Measurements from ENCODE around the gene DOP1B. TPM values are rescaled to one million over a fixed set of nuclear protein-coding genes. Genes with fewer than 3 reads are reported as not detected.
"Not testable (repeated sequence)": the region's sequence is repeated elsewhere in the genome, so short reads cannot be mapped to it uniquely, and the experiment has no call there.

The DOP1B gene
- total RNA-seq, 1 donor from 2014 or later = 37.6 TPM

GRCh38 chr21:36135391-36136102 lies 21.1 kb upstream of the DOP1B start:
- DNase-seq (ENCODE audit: low read depth) = no peak
- TF ChIP-seq CTCF (conservative IDR thresholded peaks at IDR 0.05; ENCODE audit: low read depth, low read length) = no peak
- H3K4me3 ChIP-seq (ENCODE audit: low read depth, low read length) = peak overlapping the region; percentile 77

GRCh38 chr21:36139791-36140190 lies 16.8 kb upstream of the DOP1B start:
- H3K4me3 ChIP-seq (ENCODE audit: low read depth, low read length); DNase-seq (ENCODE audit: low read depth): not testable (repeated sequence)

GRCh38 chr21:36141513-36141925 lies 15.1 kb upstream of the DOP1B start:
- H3K4me3 ChIP-seq (ENCODE audit: low read depth, low read length) = no peak overlapping the region
- peak; percentile 76 for DNase-seq (ENCODE audit: low read depth)
- peak; percentile 93 for TF ChIP-seq CTCF (conservative IDR thresholded peaks at IDR 0.05; ENCODE audit: low read depth, low read length)

GRCh38 chr21:36144233-36144632 lies 12.4 kb upstream of the DOP1B start:
- not testable (repeated sequence) for DNase-seq (ENCODE audit: low read depth); H3K4me3 ChIP-seq (ENCODE audit: low read depth, low read length)

GRCh38 chr21:36145259-36145658 lies 11.4 kb upstream of the DOP1B start:
- H3K4me3 ChIP-seq (ENCODE audit: low read depth, low read length) = no peak overlapping the region
- TF ChIP-seq CTCF (conservative IDR thresholded peaks at IDR 0.05; ENCODE audit: low read depth, low read length) = no peak
- DNase-seq (ENCODE audit: low read depth) = no peak

GRCh38 chr21:36147911-36148310 lies 8.7 kb upstream of the DOP1B start:
- no peak for DNase-seq (ENCODE audit: low read depth)
- TF ChIP-seq CTCF (conservative IDR thresholded peaks at IDR 0.05; ENCODE audit: low read depth, low read length) = no peak
- H3K4me3 ChIP-seq (ENCODE audit: low read depth, low read length) = no peak overlapping the region

- no peak overlapping the region for H3K4me3 ChIP-seq (ENCODE audit: low read depth, low read length)
- no peak for TF ChIP-seq CTCF (conservative IDR thresholded peaks at IDR 0.05; ENCODE audit: low read depth, low read length)
- DNase-seq (ENCODE audit: low read depth) = no peak
Observed at GRCh38 chr21:36148886-36149285, 7.7 kb upstream of the DOP1B start.

Data from epithelial cell of proximal tubule (primary cell).